ENCODE results near the gene ACBD4. TPM values are rescaled to one million over a fixed set of nuclear protein-coding genes. Genes with fewer than 3 reads are reported as not detected.

Gene ACBD4, protein sequence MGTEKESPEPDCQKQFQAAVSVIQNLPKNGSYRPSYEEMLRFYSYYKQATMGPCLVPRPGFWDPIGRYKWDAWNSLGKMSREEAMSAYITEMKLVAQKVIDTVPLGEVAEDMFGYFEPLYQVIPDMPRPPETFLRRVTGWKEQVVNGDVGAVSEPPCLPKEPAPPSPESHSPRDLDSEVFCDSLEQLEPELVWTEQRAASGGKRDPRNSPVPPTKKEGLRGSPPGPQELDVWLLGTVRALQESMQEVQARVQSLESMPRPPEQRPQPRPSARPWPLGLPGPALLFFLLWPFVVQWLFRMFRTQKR
- 6.1 to 10.0 TPM (median 8.1 TPM) in 5 replicates for total RNA-seq (2022; extraction: Qiagen RNA extraction; ENCODE audit: low read depth)

DNA sequence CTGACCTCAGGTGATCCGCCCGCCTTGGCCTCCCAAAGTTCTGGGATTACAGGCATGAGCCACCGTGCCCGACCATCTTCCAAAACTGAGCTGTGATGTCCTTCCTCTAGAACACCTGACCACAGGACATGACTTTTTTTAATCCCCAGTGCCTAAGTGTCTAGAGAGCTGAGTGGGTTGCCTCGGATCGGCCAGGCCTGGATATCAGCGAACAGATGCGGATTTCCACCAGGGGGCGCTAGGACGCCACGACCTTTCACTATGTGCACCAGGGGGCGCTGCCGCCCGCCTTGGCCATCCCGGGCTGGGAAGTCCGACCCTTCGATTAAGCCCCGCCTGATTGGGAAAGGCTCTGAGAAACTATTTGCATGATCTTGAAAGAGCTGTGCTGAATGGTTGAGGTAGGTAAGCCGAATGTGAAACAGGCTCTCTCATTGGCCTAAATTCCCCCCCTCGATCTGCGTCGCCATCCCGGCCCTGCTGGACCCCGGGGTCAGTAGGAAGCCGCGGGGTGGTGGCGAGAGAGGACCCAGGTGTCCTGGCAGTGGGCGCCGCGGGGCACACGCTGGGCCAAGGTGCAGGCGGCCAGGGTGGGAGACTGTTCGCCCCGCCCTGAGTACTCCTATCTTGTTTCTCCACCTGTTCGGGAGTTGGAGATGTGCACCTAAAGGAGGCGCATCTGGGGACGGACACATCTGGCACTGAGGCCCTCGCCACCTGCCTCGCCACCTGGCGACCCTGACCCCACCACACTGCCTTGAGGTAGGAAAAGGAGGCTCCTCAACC is at the start of gene ACBD4:
TSS of gene ACBD4 (plus strand) at position 496 of the 786 bp plus-strand sequence. CDS start 458 bp downstream, outside the sequence.

DNA sequence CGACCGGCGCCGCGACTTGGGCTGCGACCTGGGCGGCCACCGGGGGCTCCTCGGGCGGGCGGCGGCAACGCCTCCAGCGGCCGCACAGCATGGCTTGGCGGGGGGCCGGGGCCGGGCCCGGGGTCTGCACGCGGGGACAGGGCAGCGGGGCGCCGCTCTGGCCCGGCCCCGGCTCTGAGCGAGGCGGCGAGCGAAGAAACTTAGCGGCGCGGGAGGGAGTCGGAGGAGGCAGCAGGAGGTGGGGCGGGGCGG is 3.2 kb upstream of the ACBD4 start, which contains the start of gene PLCD3:
TSS of gene PLCD3 (minus strand) at position 196 of the 252 bp plus-strand sequence. CDS start at position 91, 105 bp downstream.

DNA sequence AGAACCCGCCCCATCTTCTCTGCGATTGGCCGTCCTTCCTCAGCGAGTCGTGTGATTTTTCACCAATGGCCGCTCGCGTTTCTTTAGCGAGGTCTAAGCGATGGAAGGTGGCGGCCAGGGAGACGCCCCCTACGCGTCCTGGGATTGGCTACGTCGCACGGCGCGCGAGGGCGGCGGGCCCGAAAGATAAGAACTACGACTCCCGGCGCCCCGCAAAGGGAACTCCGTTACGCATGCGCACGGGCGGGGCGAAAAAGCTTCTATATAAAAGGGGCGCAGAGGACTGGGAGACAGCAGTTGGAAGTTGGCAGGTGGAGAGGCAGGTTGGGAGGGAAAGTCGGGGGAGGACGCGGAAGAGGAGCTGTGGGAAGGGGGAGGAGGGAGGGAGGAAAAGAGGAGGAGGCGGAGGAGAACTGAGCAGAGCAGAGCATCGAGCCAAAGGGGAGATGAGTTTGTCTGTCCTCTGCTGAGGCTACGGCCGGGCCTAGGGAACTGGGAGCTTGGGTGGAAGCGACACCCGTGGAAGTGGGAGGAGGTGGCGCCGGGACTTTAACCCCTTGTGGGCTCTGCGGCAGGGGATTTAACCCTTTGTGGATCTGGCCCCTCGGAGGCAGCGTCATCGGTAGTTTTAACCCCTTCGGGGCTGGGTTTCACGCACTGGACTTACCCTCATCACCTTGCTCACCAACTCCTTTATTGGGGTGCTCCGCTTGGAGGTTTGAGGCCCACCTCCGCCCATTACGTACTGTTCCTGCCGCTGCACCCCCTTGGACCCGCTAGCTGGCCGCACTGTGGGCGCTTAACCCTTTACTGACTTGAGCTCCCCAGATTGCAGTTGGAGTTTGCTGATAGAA is 12.9 kb downstream of the ACBD4 start, which contains the start of gene HEXIM1:
TSS of gene HEXIM1 (plus strand) at position 293 of the 854 bp plus-strand sequence. CDS start 716 bp downstream, outside the sequence.

GRCh38 chr17:45161288-45162024 is 26.0 kb downstream of the ACBD4 start, which contains the start of gene HEXIM2:
TSS of gene HEXIM2 (plus strand) at chr17:45161875. CDS start at chr17:45162794, 919 bp downstream.

Other genes starting within 250 kb of the ACBD4 start
- 153 to 208 TPM (median 162 TPM) in 5 replicates for gene EFTUD2, start 236.2 kb upstream of the ACBD4 start, total RNA-seq (2022; extraction: Qiagen RNA extraction; ENCODE audit: low read depth)
- gene GFAP, start 220.2 kb upstream of the ACBD4 start, total RNA-seq (2022; extraction: Qiagen RNA extraction; ENCODE audit: low read depth) = 0.39 to 2.0 TPM (median 1.0 TPM) in 5 replicates
- 34.7 to 40.7 TPM (median 40.0 TPM) in 5 replicates for gene KIF18B, start 187.9 kb upstream of the ACBD4 start, total RNA-seq (2022; extraction: Qiagen RNA extraction; ENCODE audit: low read depth)
- 14.5 to 33.6 TPM (median 29.8 TPM) in 5 replicates for gene C1QL1, start 167.4 kb upstream of the ACBD4 start, total RNA-seq (2022; extraction: Qiagen RNA extraction; ENCODE audit: low read depth)
- gene DCAKD, start 84.1 kb upstream of the ACBD4 start, total RNA-seq (2022; extraction: Qiagen RNA extraction; ENCODE audit: low read depth) = 16.9 to 23.2 TPM (median 21.8 TPM) in 5 replicates
- 173 to 447 TPM (median 176 TPM) in 5 replicates for gene NMT1, start 74.4 kb upstream of the ACBD4 start, total RNA-seq (2022; extraction: Qiagen RNA extraction; ENCODE audit: low read depth)
- 154 to 216 TPM (median 189 TPM) in 5 replicates for gene PLCD3, start 3.2 kb upstream of the ACBD4 start, total RNA-seq (2022; extraction: Qiagen RNA extraction; ENCODE audit: low read depth)
- gene HEXIM1, start 12.8 kb downstream of the ACBD4 start, total RNA-seq (2022; extraction: Qiagen RNA extraction; ENCODE audit: low read depth) = 46.7 to 62.6 TPM (median 54.8 TPM) in 5 replicates
- gene HEXIM2, start 26.2 kb downstream of the ACBD4 start, total RNA-seq (2022; extraction: Qiagen RNA extraction; ENCODE audit: low read depth) = 13.6 to 18.7 TPM (median 18.0 TPM) in 5 replicates
- 33.0 to 46.5 TPM (median 42.1 TPM) in 5 replicates for gene FMNL1, start 86.2 kb downstream of the ACBD4 start, total RNA-seq (2022; extraction: Qiagen RNA extraction; ENCODE audit: low read depth)
- gene SPATA32, start 126.4 kb downstream of the ACBD4 start, total RNA-seq (2022; extraction: Qiagen RNA extraction; ENCODE audit: low read depth) = 0.16 to 0.20 TPM (median 0.17 TPM) in 4 of 5 replicates, not detected in the other
- gene MAP3K14, start 181.3 kb downstream of the ACBD4 start, total RNA-seq (2022; extraction: Qiagen RNA extraction; ENCODE audit: low read depth) = 54.1 to 87.5 TPM (median 67.8 TPM) in 5 replicates

Measured in A549 treated with CpdA at 1 μM for 4 hours (cell line).